K562 (cell line): Measurements from ENCODE around the gene TAF5. TPM values are rescaled to one million over a fixed set of nuclear protein-coding genes. Genes with fewer than 3 reads are reported as not detected.

ENCODE experiments used
- ATAC-seq: fragments of 200-7000 bp; cut with Tn5 transposase; 3 replicates; pipeline ENCODE4 v1.9.1; 2020; ENCODE audit warnings: moderate library complexity
- BruUV-seq: library from RNA; stranded (reverse); fragments of 400-500 nt; replicated peaks from 2 replicates; lab custom pipeline; 2021; lab: Mats Ljungman, UMichigan
- CTCF ChIA-PET: fragments of 300-600 bp; formaldehyde crosslinking; extraction: SDS; loops from one replicate; lab custom pipeline; 2021; ENCODE audit warnings: low intra/inter-chr PET ratio; lab: Yijun Ruan, JAX
- POLR2A ChIA-PET: fragments of 300-600, 350-650 bp; sonication (Branson Sonifier 250); formaldehyde crosslinking; extraction: SDS; loops from one replicate; lab custom pipeline; 2021; ENCODE audit warnings: antibody characterized with exemption, inconsistent platforms; lab: Yijun Ruan, JAX
- DNase-seq, 4 experiments: peaks; one replicate each; pipeline versions ENCODE4 v3.0.0 to v3.0.0-alpha.2; 2011 to 2018; ENCODE audit warnings: low spot score in 3 of 4, mixed read lengths in 3 of 4; ENCODE audit errors: extremely low read depth in 1 of 4
- FAIRE-seq: peaks from 2 replicates; lab custom pipeline; 2011; peaks lifted over from hg19 to GRCh38; lab: Jason Lieb, UNC
- H2AFZ ChIP-seq: 2 replicates; pipeline ENCODE4 v1.6.0; 2011; ENCODE audit warnings: low read depth, low read length, control low read depth, inconsistent platforms
- H3K27ac ChIP-seq: fragments of 200-600 bp; 3 replicates; pipeline ENCODE4 v1.8.0; 2011; ENCODE audit warnings: low read depth, mild to moderate bottlenecking, control low read depth, inconsistent platforms, low read length, moderate library complexity, mixed read lengths; ENCODE audit errors: extremely low read depth
- H3K27me3 ChIP-seq, 2 experiments: fragments of 300-600 bp in 1 of 2; 2 replicates in 1 of 2; 3 replicates in 1 of 2; pipeline versions ENCODE4 v1.6.0 to v1.8.0; 2011; ENCODE audit warnings: inconsistent platforms in 2 of 2, low read length in 2 of 2, mild to moderate bottlenecking in 1 of 2, mixed read lengths in 1 of 2, moderate library complexity in 1 of 2; ENCODE audit not compliant: control insufficient read depth in 2 of 2, insufficient read depth in 2 of 2
- H3K36me3 ChIP-seq: fragments of 300-600 bp; 3 replicates; pipeline ENCODE4 v1.8.0; 2011; ENCODE audit warnings: mild to moderate bottlenecking, low read length, inconsistent platforms; ENCODE audit not compliant: control insufficient read depth, insufficient read depth
- H3K4me1 ChIP-seq, 2 experiments: fragments of 200-600 bp in 1 of 2; replicated peaks in 1 of 2; 2 replicates in 1 of 2; 3 replicates in 1 of 2; pipeline versions ENCODE4 v1.5.1 to v1.8.0; 2011; ENCODE audit warnings: inconsistent platforms in 2 of 2, low read length in 2 of 2, mild to moderate bottlenecking in 1 of 2, mixed read lengths in 1 of 2, moderate library complexity in 1 of 2; ENCODE audit not compliant: control insufficient read depth in 2 of 2, insufficient read depth in 2 of 2
- H3K4me2 ChIP-seq: 2 replicates; pipeline ENCODE4 v1.6.1; 2011; ENCODE audit warnings: low read length, control low read depth, inconsistent platforms, mixed read lengths; ENCODE audit not compliant: insufficient read depth
- H3K4me3 ChIP-seq: fragments of 200-600 bp; sonication (generic), shearing (Covaris generic); 2 replicates; pipeline ENCODE4 v1.5.1; 2016; ENCODE audit warnings: control low read depth, inconsistent platforms
- H3K79me2 ChIP-seq: fragments of 200-600 bp; 3 replicates; pipeline ENCODE4 v1.8.0; 2011; ENCODE audit warnings: low read length, inconsistent platforms; ENCODE audit not compliant: control insufficient read depth, insufficient read depth
- H3K9ac ChIP-seq, 2 experiments: 2 replicates each; pipeline versions ENCODE4 v1.6.0 to v1.6.1; 2011; ENCODE audit warnings: low read depth in 2 of 2, low read length in 2 of 2, control low read depth in 1 of 2, inconsistent platforms in 1 of 2, mild to moderate bottlenecking in 1 of 2, mixed read lengths in 1 of 2; ENCODE audit not compliant: insufficient read depth in 1 of 2
- H3K9me1 ChIP-seq: one replicate; pipeline ENCODE4 v1.6.0; 2011; ENCODE audit warnings: inconsistent platforms, mild to moderate bottlenecking, low read length, moderate library complexity; ENCODE audit not compliant: control insufficient read depth, insufficient read depth
- H3K9me3 ChIP-seq: replicated peaks from 2 replicates; pipeline ENCODE4 v1.5.1; 2011; ENCODE audit warnings: low read depth, low read length, inconsistent platforms; ENCODE audit not compliant: control insufficient read depth, insufficient read depth
- H4K20me1 ChIP-seq: replicated peaks from 2 replicates; pipeline ENCODE4 v1.6.1; 2011; ENCODE audit warnings: low read length, inconsistent platforms, mixed read lengths; ENCODE audit not compliant: control insufficient read depth, insufficient read depth
- CTCF ChIP-seq, 3 experiments: IDR thresholded peaks in 2 of 3; conservative IDR thresholded peaks in 1 of 3; 2 replicates each; pipeline ENCODE4 v1.5.1; 2011 to 2012; ENCODE audit warnings: low read length in 3 of 3, mild to moderate bottlenecking in 3 of 3, control low read depth in 2 of 3, improper control_type of control experiment in 1 of 3, inconsistent platforms in 1 of 3, low read depth in 1 of 3, mixed read lengths in 1 of 3, moderate library complexity in 1 of 3; ENCODE audit not compliant: insufficient read depth in 2 of 3
- E2F3 ChIP-seq: fragments of 250-450 bp; sonication (Bioruptor Pico); IDR thresholded peaks from 2 replicates; pipeline ENCODE4 v1.4.0; 2020; ENCODE audit warnings: mild to moderate bottlenecking
- RAD21 ChIP-seq, 2 experiments: fragments of 250-450 bp in 1 of 2; fragments of 450-650 bp in 1 of 2; sonication (Bioruptor Pico) in 1 of 2; formaldehyde crosslinking in 1 of 2; IDR thresholded peaks in 1 of 2; conservative IDR thresholded peaks in 1 of 2; 2 replicates each; pipeline versions ENCODE4 v1.4.0 to v1.8.0; 2020 to 2022; ENCODE audit warnings: mild to moderate bottlenecking in 2 of 2, moderate library complexity in 1 of 2
- WGBS: fragments of 100-300 bp; shearing (Covaris generic); methylation state at CpG from one replicate; pipeline ENCODE4 v1.1.6; 2016; ENCODE audit warnings: low coverage, mixed read lengths; ENCODE audit not compliant: insufficient coverage; ENCODE audit errors: missing lambda C conversion rate; 5-methylcytosine and 5-hydroxymethylcytosine counted together
- in situ Hi-C: fragments of 300-500 bp; cut with MboI; formaldehyde crosslinking; loops from 4 replicates; pipeline ENCODE4 v1.15.0; 2018; ENCODE audit warnings: inconsistent platforms, mixed read lengths
- intact Hi-C: fragments of 100-400 bp; cut with micrococcal nuclease; formaldehyde crosslinking; loops from 2 replicates; pipeline ENCODE4 v1.14.2; 2022
- polyA plus RNA-seq, 8 experiments: library from polyadenylated mRNA; depleted of rRNA in 4 of 8; stranded (reverse) in 5 of 8; unstranded in 3 of 8; fragments of >200 nt; fragmentation: Nextera tagmentation in 2 of 8; fragmentation: Illumina TruSeq in 1 of 8; extraction: Ambion mirVana in 2 of 8; extraction: Trizol in 1 of 8; gene quantifications; 2 replicates each; pipeline versions ENCODE4 v1.2.1 to v1.2.3, GENCODE V29; 2011 to 2014; ENCODE audit warnings: inconsistent platforms in 1 of 8, missing spikeins in 1 of 8
- total RNA-seq, 7 experiments: library from RNA; depleted of rRNA in 6 of 7; stranded (reverse); fragments of >200 nt in 6 of 7; fragmentation: Illumina TruSeq in 2 of 7; extraction: Trizol in 2 of 7; gene quantifications; 2 replicates each; pipeline versions ENCODE4 v1.2.1 to v1.2.3, GENCODE V29; 2011 to 2021; ENCODE audit warnings: low replicate concordance in 1 of 7
- TF ChIP-seq, protein P1 (sequence below): fragments of 250-450 bp; sonication (Bioruptor Pico); IDR thresholded peaks from 2 replicates; pipeline ENCODE4 v1.4.0; 2020; ENCODE audit warnings: borderline replicate concordance

Gene TAF5
- total and polyA plus RNA-seq, 9 of the 15 experiments (the other 6 are each of a cell fraction or from before 2014, with no cell fraction given): 4.2 to 11.9 (median 9.3) TPM

DNA sequence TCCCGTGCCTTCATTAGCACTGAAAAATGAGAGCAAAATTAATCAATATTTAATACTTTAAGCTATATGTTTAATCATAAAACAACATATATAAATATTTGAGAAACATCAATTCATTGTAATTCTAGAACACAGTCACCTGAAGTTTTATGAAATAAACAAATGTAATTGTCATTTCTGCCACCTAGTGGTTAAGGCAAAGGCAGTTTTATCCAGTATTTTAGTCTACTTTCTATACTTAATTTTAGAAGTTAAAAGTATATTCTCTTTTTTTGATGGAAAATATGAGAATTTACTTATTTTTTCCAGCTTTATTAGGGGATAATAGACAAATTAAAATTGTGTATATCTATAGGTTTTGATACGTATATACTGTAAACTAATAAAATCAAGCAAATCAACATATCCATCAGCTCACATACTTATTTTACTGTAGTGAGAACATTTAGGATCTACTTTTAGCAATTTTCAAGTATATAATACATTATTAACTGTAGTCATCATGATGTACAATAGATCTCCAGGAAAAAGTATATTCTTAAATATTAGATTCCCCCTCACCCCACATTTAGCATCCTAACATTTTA is 33.7 kb upstream of the TAF5 start:
- POLR2A ChIA-PET: no interaction called here

More for the DNA sequence above, 33.7 kb upstream of the TAF5 start:
- no peaks in the 10 kb centered on the region for H3K27me3 ChIP-seq
- no peak overlapping the region for H3K27ac ChIP-seq
- H3K9ac ChIP-seq: no peak overlapping the region
- no peak overlapping the region for H3K4me3 ChIP-seq
- no peak overlapping the region for H3K4me2 ChIP-seq
- DNase-seq (no peak), ATAC-seq (no peak)
- no peaks in the 10 kb centered on the region; the same call in 1 of the 2 replicates for H3K9me3 ChIP-seq
- H3K4me1 ChIP-seq: no peaks in the 10 kb centered on the region
- H3K79me2 ChIP-seq: no peaks in the 10 kb centered on the region; the same call in 2 of the 3 replicates
- no peaks in the 10 kb centered on the region for H4K20me1 ChIP-seq
- CTCF ChIA-PET: interaction anchor here (0.5 to 2.3 kb wide), 4 partner anchors 12 to 605 kb away, joined by 3 to 8 read pairs (median 3); no protein-coding TSS in a partner anchor
- peaks cover 56% of the 10 kb centered on the region for H3K36me3 ChIP-seq
- BruUV-seq: no TSS peak
- WGBS: 94% methylated on average over 2 of the region's 2 CpGs
- H2AFZ ChIP-seq: no peak overlapping the region
- TF ChIP-seq CTCF (IDR thresholded peaks at IDR 0.05 in 2 of 3, conservative IDR thresholded peaks at IDR 0.05 in 1 of 3; ENCODE audit: insufficient read depth in 2 of 3, low read depth in 1 of 3, low read length in 3 of 3): peak in 1 of 3 experiments; percentile 47; a peak in 2 of 6 replicates
- TF ChIP-seq, protein P1, sequence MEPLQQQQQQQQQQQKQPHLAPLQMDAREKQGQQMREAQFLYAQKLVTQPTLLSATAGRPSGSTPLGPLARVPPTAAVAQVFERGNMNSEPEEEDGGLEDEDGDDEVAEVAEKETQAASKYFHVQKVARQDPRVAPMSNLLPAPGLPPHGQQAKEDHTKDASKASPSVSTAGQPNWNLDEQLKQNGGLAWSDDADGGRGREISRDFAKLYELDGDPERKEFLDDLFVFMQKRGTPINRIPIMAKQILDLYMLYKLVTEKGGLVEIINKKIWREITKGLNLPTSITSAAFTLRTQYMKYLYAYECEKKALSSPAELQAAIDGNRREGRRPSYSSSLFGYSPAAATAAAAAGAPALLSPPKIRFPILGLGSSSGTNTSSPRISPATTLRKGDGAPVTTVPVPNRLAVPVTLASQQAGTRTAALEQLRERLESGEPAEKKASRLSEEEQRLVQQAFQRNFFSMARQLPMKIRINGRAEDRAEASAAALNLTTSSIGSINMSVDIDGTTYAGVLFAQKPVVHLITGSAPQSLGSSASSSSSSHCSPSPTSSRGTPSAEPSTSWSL (CRISPR knock-in tag): no peak
- no peak for TF ChIP-seq E2F3 (CRISPR knock-in tag)
- peak; percentile 16 to 20; a peak in 2 of 4 replicates for TF ChIP-seq RAD21 (CRISPR knock-in tag; conservative IDR thresholded peaks at IDR 0.05 in 1 of 2, IDR thresholded peaks at IDR 0.05 in 1 of 2)
- TF ChIP-seq, all 486 proteins: peak for 2
- FAIRE-seq: no peak
- H3K9me1 ChIP-seq: no peaks in the 10 kb centered on the region
- in situ Hi-C loops: no loop called here
- intact Hi-C loops: no loop called here
